HL-60 (cell line): ENCODE measurements around the gene HLTF.

Experiments
- DNase-seq, 2 experiments: peaks; one replicate each; pipeline ENCODE4 v3.0.0-alpha.2; 2010 to 2020; ENCODE audit warnings: low read depth in 1 of 2, low spot score in 1 of 2
- H3K27ac ChIP-seq: fragments of 250-450 bp; sonication (Bioruptor Pico); replicated peaks from 2 replicates; pipeline ENCODE4 v1.5.1; 2020; ENCODE audit warnings: mild to moderate bottlenecking, moderate library complexity
- H3K27me3 ChIP-seq: fragments of 250-450 bp; sonication (Bioruptor Pico); 2 replicates; pipeline ENCODE4 v1.5.1; 2021; ENCODE audit warnings: mild to moderate bottlenecking, moderate library complexity; ENCODE audit not compliant: insufficient read depth, poor library complexity, severe bottlenecking
- H3K4me3 ChIP-seq: replicated peaks from 2 replicates; pipeline ENCODE4 v1.5.1; 2011; ENCODE audit warnings: mild to moderate bottlenecking, control low read depth, low read length; ENCODE audit not compliant: insufficient read depth
- CTCF ChIP-seq: IDR thresholded peaks from one replicate; pipeline ENCODE4 v1.5.1; 2011; ENCODE audit warnings: low read length, control low read depth, inconsistent platforms; ENCODE audit not compliant: insufficient read depth
- GABPA ChIP-seq: IDR thresholded peaks from 2 replicates; pipeline ENCODE4 v1.6.1; 2012; ENCODE audit warnings: low read depth
- POLR2AphosphoS5 ChIP-seq: IDR thresholded peaks from 2 replicates; pipeline ENCODE4 v1.6.1; 2012; ENCODE audit warnings: low read depth
- REST ChIP-seq: IDR thresholded peaks from 2 replicates; pipeline ENCODE4 v1.6.1; 2012; ENCODE audit warnings: low read depth; ENCODE audit not compliant: insufficient replicate concordance
- SPI1 ChIP-seq: IDR thresholded peaks from 2 replicates; pipeline ENCODE4 v1.6.1; 2012; ENCODE audit warnings: low read depth, mild to moderate bottlenecking, borderline replicate concordance

The HLTF gene

GRCh38 chr3:149129326-149130205 is 43.2 kb upstream of the HLTF start, which contains the start of gene HPS3:
Gene HPS3, plus strand, starts transcription at chr3:149129638. Its CDS starts 86 bp downstream, at chr3:149129724.
- DNase-seq: peak; percentile 78 to 85
- Histone ChIP-seq H3K27me3 (no peaks in the 10 kb centered on the region), H3K27ac (peak within 1 kb of the TSS; percentile 72), H3K4me3 (peak within 1 kb of the TSS; percentile 91)
- no peak for TF ChIP-seq CTCF
- TF ChIP-seq POLR2AphosphoS5: peak; percentile 78; the same call in 1 of the 2 replicates
- TF ChIP-seq SPI1: no peak

GRCh38 chr3:149128821-149129220 is 42.5 kb upstream of the HLTF start:
- Histone ChIP-seq H3K27ac (no peak overlapping the region), H3K4me3 (peak overlapping the region; percentile 91), H3K27me3 (no peaks in the 10 kb centered on the region)
- no peak for TF ChIP-seq POLR2AphosphoS5
- DNase-seq: no peak

- Histone ChIP-seq H3K27me3 (no peaks in the 10 kb centered on the region), H3K27ac (no peak overlapping the region), H3K4me3 (no peak overlapping the region)
- no peak for DNase-seq
- no peak for TF ChIP-seq REST
- no peak for TF ChIP-seq GABPA
- no peak for TF ChIP-seq CTCF
- no peak for TF ChIP-seq SPI1
- no peak for TF ChIP-seq POLR2AphosphoS5
These were observed 36.6 kb upstream of the HLTF start for GRCh38 chr3:149122721-149123578.

- no peak overlapping the region for H3K4me3 ChIP-seq
- TF ChIP-seq REST (no peak), POLR2AphosphoS5 (no peak), CTCF (peak; percentile 45), SPI1 (peak; percentile 25; the same call in 1 of the 2 replicates), GABPA (no peak)
- peak in 1 of 2 experiments; percentile 40 for DNase-seq
- no peaks in the 10 kb centered on the region for H3K27me3 ChIP-seq
- H3K27ac ChIP-seq: no peak overlapping the region
These were observed 34.0 kb upstream of the HLTF start for GRCh38 chr3:149120051-149120972.
